BJ (cell line): ENCODE measurements around the gene CXCL17. TPM values are rescaled to one million over a fixed set of nuclear protein-coding genes. Genes with fewer than 3 reads are reported as not detected.
"Not testable (repeated sequence)": the region's sequence is repeated elsewhere in the genome, so short reads cannot be mapped to it uniquely, and the experiment has no call there.

Experiments used
- CTCF ChIA-PET: fragments of 350-600 bp; formaldehyde crosslinking; extraction: SDS; loops from one replicate; lab custom pipeline; 2021; ENCODE audit warnings: antibody characterized with exemption, inconsistent platforms; lab: Yijun Ruan, JAX
- POLR2A ChIA-PET: fragments of 300-600 bp; sonication (Branson Sonifier 250); formaldehyde crosslinking; extraction: SDS; loops from one replicate; lab custom pipeline; 2021; ENCODE audit warnings: antibody characterized with exemption; lab: Charles Lee
- DNase-seq: peaks from one replicate; pipeline ENCODE4 v3.0.0-alpha.2; 2011; ENCODE audit warnings: low read depth
- H3K27me3 ChIP-seq: 2 replicates; pipeline ENCODE4 v1.6.0; 2011; ENCODE audit warnings: low read length; ENCODE audit not compliant: control insufficient read depth, insufficient read depth
- H3K36me3 ChIP-seq: 2 replicates; pipeline ENCODE4 v1.5.1; 2011; ENCODE audit warnings: low read length; ENCODE audit not compliant: control insufficient read depth, insufficient read depth
- H3K4me3 ChIP-seq: 2 replicates; pipeline ENCODE4 v1.5.1; 2011; ENCODE audit warnings: low read depth, mild to moderate bottlenecking, control low read depth, low read length
- CTCF ChIP-seq: IDR thresholded peaks from 2 replicates; pipeline ENCODE4 v1.5.1; 2011; ENCODE audit warnings: low read depth, mild to moderate bottlenecking, control low read depth, inconsistent platforms, low read length, moderate library complexity; ENCODE audit not compliant: insufficient read depth
- polyA plus RNA-seq: library from polyadenylated mRNA; depleted of rRNA; stranded (reverse); fragments of >200 nt; gene quantifications from 2 replicates; pipeline ENCODE4 v1.2.3, GENCODE V29; 2011

CXCL17 gene
- polyA plus RNA-seq, 1 experiment, result not detected

- no peak for DNase-seq
- no peak for TF ChIP-seq CTCF
- CTCF ChIA-PET, result interaction anchor here (1.0 to 1.8 kb wide), 9 partner anchors 12 to 347 kb away, joined by 3 to 13 read pairs (median 7); partner anchors contain the start of gene CEACAM1
These were observed 12.3 kb upstream of the CXCL17 start for GRCh38 chr19:42455086-42455485.

GRCh38 chr19:42452590-42452989 is 9.8 kb upstream of the CXCL17 start:
- CTCF ChIA-PET, result interaction anchor here (1.4 to 6.3 kb wide), 5 partner anchors 11 to 76 kb away, joined by 3 to 137 read pairs (median 17); partner anchors contain the start of genes CEACAM1 and CXCL17
- Histone ChIP-seq H3K27me3 (peaks cover 8% of the 10 kb centered on the region), H3K4me3 (no peak overlapping the region), H3K36me3 (no peaks in the 10 kb centered on the region)
- POLR2A ChIA-PET, result no interaction called here
- no peak for DNase-seq
- TF ChIP-seq CTCF, result no peak

More at GRCh38 chr19:42455086-42455485, 12.3 kb upstream of the CXCL17 start:
- POLR2A ChIA-PET, result no interaction called here
- Histone ChIP-seq H3K36me3 (no peaks in the 10 kb centered on the region), H3K27me3 (peaks cover 6% of the 10 kb centered on the region), H3K4me3 (no peak overlapping the region)

GRCh38 chr19:42450314-42450934 is 7.7 kb upstream of the CXCL17 start:
- ChIA-PET CTCF (interaction anchor here (0.7 to 6.3 kb wide), 36 partner anchors 9 to 318 kb away, joined by 3 to 137 read pairs (median 5); partner anchors contain the start of genes CEACAM1, CXCL17 and POU2F2), POLR2A (no interaction called here)
- Histone ChIP-seq H3K36me3 (no peaks in the 10 kb centered on the region), H3K27me3 (peaks cover 8% of the 10 kb centered on the region), H3K4me3 (no peak overlapping the region)
- TF ChIP-seq CTCF, result peak; percentile 82
- no peak for DNase-seq

- DNase-seq, H3K4me3 ChIP-seq, H3K36me3 ChIP-seq, POLR2A ChIA-PET: not testable (repeated sequence)
- CTCF ChIA-PET, result interaction anchor here (4.6 to 6.3 kb wide), 3 partner anchors 7 to 80 kb away, joined by 42 to 137 read pairs (median 43); partner anchors contain the start of genes CEACAM1 and CXCL17
- peaks cover 13% of the 10 kb centered on the region for H3K27me3 ChIP-seq
These were observed 5.6 kb upstream of the CXCL17 start for GRCh38 chr19:42448306-42448705.

- no peak for TF ChIP-seq CTCF
- no peak for DNase-seq
- CTCF ChIA-PET, result interaction anchor here (0.8 to 1.7 kb wide), 6 partner anchors 9 to 150 kb away, joined by 3 to 12 read pairs (median 4); no protein-coding TSS in a partner anchor
- POLR2A ChIA-PET, result no interaction called here
- H3K27me3 ChIP-seq, result peaks cover 7% of the 10 kb centered on the region
- H3K36me3 ChIP-seq, result no peaks in the 10 kb centered on the region
- no peak overlapping the region for H3K4me3 ChIP-seq
These were observed 3.2 kb upstream of the CXCL17 start for GRCh38 chr19:42445948-42446347.
